ENCODE results near the gene RAPGEF3. TPM values are rescaled to one million over a fixed set of nuclear protein-coding genes. Genes with fewer than 3 reads are reported as not detected.

Gene RAPGEF3
- total and polyA plus RNA-seq, 9 of the 15 experiments (the other 6 are each of a cell fraction or from before 2014, with no cell fraction given), result 0.03 to 0.78 (median 0.37) TPM; not detected in 1

GRCh38 chr12:47758834-47759690, at the start of gene RAPGEF3 (continued):
- TF ChIP-seq SRSF1 (IDR thresholded peaks at IDR 0.05; ENCODE audit: low read depth, low read length) (peak; percentile 68; the same call in 1 of the 2 replicates), DDX20 (tag; IDR thresholded peaks at IDR 0.05; ENCODE audit: low read depth) (no peak), EP400 (IDR thresholded peaks at IDR 0.05) (peak; percentile 90), CHD1 (IDR thresholded peaks at IDR 0.05; ENCODE audit: low read length) (peak; percentile 43), BRD4 (IDR thresholded peaks at IDR 0.05) (no peak), ZNF133 (CRISPR knock-in tag; IDR thresholded peaks at IDR 0.05) (no peak), SMARCA4 (IDR thresholded peaks at IDR 0.05) (peak; percentile 69), SNRNP70 (optimal IDR thresholded peaks at IDR 0.05; ENCODE audit: low read depth, low read length) (no peak), CHD4 (IDR thresholded peaks at IDR 0.05; ENCODE audit: insufficient read depth, insufficient replicate concordance, low read depth, low read length, poor library complexity, severe bottlenecking) (peak; percentile 29), HES1 (IDR thresholded peaks at IDR 0.05; ENCODE audit: low read depth) (no peak), ZNF212 (CRISPR knock-in tag; IDR thresholded peaks at IDR 0.05) (no peak), ZNF696 (CRISPR knock-in tag; conservative IDR thresholded peaks at IDR 0.05) (no peak), XRCC5 (IDR thresholded peaks at IDR 0.05; ENCODE audit: low read depth, low read length) (peak; percentile 19; the same call in 1 of the 2 replicates), ZFX (CRISPR knock-in tag; IDR thresholded peaks at IDR 0.05) (peak; percentile 77), GABPB2 (CRISPR knock-in tag; conservative IDR thresholded peaks at IDR 0.05) (no peak), GATA2 (CRISPR knock-in tag; IDR thresholded peaks at IDR 0.05) (no peak), NCOR1 (IDR thresholded peaks at IDR 0.05) (no peak), NR2C2 (CRISPR knock-in tag; IDR thresholded peaks at IDR 0.05) (no peak), NR2C2 (tag; IDR thresholded peaks at IDR 0.05) (no peak)
- TF ChIP-seq, protein P1, sequence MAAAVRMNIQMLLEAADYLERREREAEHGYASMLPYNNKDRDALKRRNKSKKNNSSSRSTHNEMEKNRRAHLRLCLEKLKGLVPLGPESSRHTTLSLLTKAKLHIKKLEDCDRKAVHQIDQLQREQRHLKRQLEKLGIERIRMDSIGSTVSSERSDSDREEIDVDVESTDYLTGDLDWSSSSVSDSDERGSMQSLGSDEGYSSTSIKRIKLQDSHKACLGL (CRISPR knock-in tag; IDR thresholded peaks at IDR 0.05; ENCODE audit: borderline replicate concordance, poor library complexity, severe bottlenecking), result no peak
- TF ChIP-seq, protein P2, sequence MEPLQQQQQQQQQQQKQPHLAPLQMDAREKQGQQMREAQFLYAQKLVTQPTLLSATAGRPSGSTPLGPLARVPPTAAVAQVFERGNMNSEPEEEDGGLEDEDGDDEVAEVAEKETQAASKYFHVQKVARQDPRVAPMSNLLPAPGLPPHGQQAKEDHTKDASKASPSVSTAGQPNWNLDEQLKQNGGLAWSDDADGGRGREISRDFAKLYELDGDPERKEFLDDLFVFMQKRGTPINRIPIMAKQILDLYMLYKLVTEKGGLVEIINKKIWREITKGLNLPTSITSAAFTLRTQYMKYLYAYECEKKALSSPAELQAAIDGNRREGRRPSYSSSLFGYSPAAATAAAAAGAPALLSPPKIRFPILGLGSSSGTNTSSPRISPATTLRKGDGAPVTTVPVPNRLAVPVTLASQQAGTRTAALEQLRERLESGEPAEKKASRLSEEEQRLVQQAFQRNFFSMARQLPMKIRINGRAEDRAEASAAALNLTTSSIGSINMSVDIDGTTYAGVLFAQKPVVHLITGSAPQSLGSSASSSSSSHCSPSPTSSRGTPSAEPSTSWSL (CRISPR knock-in tag; IDR thresholded peaks at IDR 0.05; ENCODE audit: borderline replicate concordance), result no peak
- TF ChIP-seq, protein P3, sequence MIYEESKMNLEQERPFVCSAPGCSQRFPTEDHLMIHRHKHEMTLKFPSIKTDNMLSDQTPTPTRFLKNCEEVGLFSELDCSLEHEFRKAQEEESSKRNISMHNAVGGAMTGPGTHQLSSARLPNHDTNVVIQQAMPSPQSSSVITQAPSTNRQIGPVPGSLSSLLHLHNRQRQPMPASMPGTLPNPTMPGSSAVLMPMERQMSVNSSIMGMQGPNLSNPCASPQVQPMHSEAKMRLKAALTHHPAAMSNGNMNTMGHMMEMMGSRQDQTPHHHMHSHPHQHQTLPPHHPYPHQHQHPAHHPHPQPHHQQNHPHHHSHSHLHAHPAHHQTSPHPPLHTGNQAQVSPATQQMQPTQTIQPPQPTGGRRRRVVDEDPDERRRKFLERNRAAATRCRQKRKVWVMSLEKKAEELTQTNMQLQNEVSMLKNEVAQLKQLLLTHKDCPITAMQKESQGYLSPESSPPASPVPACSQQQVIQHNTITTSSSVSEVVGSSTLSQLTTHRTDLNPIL (CRISPR knock-in tag; IDR thresholded peaks at IDR 0.05), result no peak
